Upper lobe of left lung (tissue), 4 donors: ENCODE data around the gene SEC31A.

Experiments
- EP300 ChIP-seq, 4 donors: sonication (generic); formaldehyde crosslinking; IDR thresholded peaks; one replicate each; pipeline ENCODE4 v1.5.1; 2017; ENCODE audit warnings: antibody characterized with exemption in 4 of 4, control low read depth in 2 of 4
- POLR2A ChIP-seq, 4 donors: fragments of 450-650 bp; IDR thresholded peaks; one replicate each; pipeline ENCODE4 v1.5.1; 2016 to 2017; ENCODE audit warnings: antibody characterized with exemption in 4 of 4, mild to moderate bottlenecking in 2 of 4
- POLR2AphosphoS5 ChIP-seq, 2 donors: sonication (generic); formaldehyde crosslinking; IDR thresholded peaks; one replicate each; pipeline ENCODE4 v1.5.1; 2017; ENCODE audit warnings: antibody characterized with exemption in 2 of 2
- TF ChIP-seq, protein P1 (sequence below), 6 experiments: fragments of 450-650 bp in 4 of 6; fragments of 200-600 bp in 2 of 6; sonication (generic) in 2 of 6; IDR thresholded peaks; one replicate each; pipeline ENCODE4 v1.5.1; 2016 to 2019; ENCODE audit warnings: antibody characterized with exemption in 6 of 6

DNA sequence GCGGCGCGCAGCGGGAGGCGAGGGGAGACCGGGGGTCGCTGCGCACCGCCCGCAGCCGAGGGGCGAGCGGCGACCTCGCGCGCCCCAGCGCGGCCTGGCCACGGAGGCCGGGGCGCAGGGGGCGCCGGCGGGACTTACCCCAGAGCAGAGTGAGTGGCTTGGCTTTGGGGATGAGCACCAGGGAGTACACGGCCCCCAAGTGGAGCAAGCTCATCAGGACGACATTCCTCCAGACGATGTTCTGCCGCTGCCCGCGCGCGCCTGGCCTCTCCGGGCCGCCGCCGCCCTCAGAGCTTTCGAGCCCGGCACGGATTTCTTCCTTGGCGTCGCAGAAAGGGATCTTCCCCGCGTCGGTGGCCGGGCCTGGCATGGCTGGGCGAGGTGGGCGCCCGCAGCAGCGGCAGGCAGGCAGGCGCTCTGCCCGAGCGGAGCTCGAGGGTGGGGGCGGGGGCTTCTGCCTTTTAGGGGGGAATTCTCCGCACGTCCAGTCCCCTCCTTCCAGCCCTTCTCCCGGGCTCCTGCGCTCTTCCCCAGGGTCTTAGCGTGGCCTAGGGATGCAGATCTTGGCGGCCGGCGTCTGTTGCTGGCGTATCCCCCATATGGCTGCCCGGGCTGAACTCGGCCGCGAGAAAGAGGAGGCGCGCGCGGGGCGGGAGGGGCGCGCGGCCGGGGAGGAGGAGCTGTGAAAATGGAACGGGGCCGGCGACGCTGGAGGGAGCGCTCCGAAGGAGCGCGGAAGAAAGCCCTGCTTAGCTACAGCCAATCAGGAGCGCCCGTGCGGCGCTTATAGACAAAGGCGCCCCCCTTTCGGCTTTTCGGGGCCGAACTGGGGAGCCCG, 92.6 kb downstream of the SEC31A start, which contains the start of gene SCD5:
- TF ChIP-seq, protein P1, sequence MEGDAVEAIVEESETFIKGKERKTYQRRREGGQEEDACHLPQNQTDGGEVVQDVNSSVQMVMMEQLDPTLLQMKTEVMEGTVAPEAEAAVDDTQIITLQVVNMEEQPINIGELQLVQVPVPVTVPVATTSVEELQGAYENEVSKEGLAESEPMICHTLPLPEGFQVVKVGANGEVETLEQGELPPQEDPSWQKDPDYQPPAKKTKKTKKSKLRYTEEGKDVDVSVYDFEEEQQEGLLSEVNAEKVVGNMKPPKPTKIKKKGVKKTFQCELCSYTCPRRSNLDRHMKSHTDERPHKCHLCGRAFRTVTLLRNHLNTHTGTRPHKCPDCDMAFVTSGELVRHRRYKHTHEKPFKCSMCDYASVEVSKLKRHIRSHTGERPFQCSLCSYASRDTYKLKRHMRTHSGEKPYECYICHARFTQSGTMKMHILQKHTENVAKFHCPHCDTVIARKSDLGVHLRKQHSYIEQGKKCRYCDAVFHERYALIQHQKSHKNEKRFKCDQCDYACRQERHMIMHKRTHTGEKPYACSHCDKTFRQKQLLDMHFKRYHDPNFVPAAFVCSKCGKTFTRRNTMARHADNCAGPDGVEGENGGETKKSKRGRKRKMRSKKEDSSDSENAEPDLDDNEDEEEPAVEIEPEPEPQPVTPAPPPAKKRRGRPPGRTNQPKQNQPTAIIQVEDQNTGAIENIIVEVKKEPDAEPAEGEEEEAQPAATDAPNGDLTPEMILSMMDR (IDR thresholded peaks at IDR 0.05) = no peak
- no peak for TF ChIP-seq POLR2A (IDR thresholded peaks at IDR 0.05)
- no peak for TF ChIP-seq EP300 (IDR thresholded peaks at IDR 0.05)
- no peak for TF ChIP-seq POLR2AphosphoS5 (IDR thresholded peaks at IDR 0.05)
